ENCODE results near the gene NACC2. TPM values are rescaled to one million over a fixed set of nuclear protein-coding genes. Genes with fewer than 3 reads are reported as not detected.

The NACC2 gene
- total and polyA plus RNA-seq, 4 donors: 4.8 to 17.8 (median 8.8) TPM

DNA sequence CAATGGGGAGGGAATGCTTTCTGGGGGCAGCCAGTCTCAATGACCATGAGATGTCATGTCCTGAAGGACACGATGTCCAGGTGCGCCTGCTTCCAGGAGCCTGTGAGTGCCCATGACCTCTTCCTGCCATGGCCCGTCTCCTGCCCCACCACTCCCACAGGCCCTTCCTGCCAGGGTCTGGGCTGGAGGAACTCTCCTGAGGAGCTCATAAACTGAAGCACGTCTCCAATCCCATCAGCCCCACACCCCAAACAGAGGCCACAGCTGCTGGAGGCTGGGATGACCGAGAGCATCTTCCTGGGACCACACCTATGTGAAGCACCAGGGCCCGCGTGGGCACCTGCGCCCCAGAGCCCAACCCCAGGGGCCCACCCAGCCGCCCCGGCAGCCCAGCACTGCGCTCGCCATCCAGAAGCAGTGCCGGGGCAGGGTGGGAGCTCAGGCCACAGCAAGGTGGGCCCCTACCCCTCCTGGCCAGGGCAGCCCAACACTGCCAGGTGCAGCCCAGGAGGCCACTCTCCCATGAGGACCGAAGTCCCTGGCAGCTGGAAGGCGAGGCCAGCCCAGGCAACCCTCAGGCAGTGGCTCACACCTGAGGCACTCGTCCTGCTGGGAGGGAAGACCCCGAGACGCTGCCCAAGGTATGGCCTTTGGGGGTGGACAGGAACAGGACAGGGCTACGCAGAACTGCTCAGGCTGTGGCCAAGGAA, 80.0 kb downstream of the NACC2 start:
- Histone ChIP-seq H3K27ac (ENCODE audit: low read depth in 1 of 2, low read length in 2 of 2) (no peak overlapping the region), H3K9ac (ENCODE audit: low read depth in 1 of 2, low read length in 2 of 2) (no peak overlapping the region), H3K27me3 (ENCODE audit: control insufficient read depth in 4 of 4, insufficient read depth in 4 of 4, low read length in 3 of 4) (no peaks in the 10 kb centered on the region), H3K4me3 (ENCODE audit: low read depth in 1 of 3, low read length in 3 of 3) (no peak overlapping the region), H3K4me1 (ENCODE audit: control insufficient read depth in 4 of 4, insufficient read depth in 4 of 4, low read length in 3 of 4) (peaks cover 8 to 16% (median 10%) of the 10 kb centered on the region in 4 donors), H3K36me3 (ENCODE audit: control insufficient read depth in 4 of 4, insufficient read depth in 3 of 4, low read depth in 1 of 4, low read length in 3 of 4) (peaks cover 0 to 11% (median 0%) of the 10 kb centered on the region in 4 donors), H3K9me3 (ENCODE audit: control insufficient read depth in 4 of 4, low read length in 3 of 4) (no peaks in the 10 kb centered on the region)
- no peak for DNase-seq (ENCODE audit: low spot score)
- TF ChIP-seq HNF4G (IDR thresholded peaks at IDR 0.05): no peak
- TF ChIP-seq, protein P1, sequence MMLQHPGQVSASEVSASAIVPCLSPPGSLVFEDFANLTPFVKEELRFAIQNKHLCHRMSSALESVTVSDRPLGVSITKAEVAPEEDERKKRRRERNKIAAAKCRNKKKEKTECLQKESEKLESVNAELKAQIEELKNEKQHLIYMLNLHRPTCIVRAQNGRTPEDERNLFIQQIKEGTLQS (IDR thresholded peaks at IDR 0.05): no peak
- TF ChIP-seq JUND (IDR thresholded peaks at IDR 0.05): no peak
- 86% methylated on average over 19 of the region's 19 CpGs for WGBS

DNA sequence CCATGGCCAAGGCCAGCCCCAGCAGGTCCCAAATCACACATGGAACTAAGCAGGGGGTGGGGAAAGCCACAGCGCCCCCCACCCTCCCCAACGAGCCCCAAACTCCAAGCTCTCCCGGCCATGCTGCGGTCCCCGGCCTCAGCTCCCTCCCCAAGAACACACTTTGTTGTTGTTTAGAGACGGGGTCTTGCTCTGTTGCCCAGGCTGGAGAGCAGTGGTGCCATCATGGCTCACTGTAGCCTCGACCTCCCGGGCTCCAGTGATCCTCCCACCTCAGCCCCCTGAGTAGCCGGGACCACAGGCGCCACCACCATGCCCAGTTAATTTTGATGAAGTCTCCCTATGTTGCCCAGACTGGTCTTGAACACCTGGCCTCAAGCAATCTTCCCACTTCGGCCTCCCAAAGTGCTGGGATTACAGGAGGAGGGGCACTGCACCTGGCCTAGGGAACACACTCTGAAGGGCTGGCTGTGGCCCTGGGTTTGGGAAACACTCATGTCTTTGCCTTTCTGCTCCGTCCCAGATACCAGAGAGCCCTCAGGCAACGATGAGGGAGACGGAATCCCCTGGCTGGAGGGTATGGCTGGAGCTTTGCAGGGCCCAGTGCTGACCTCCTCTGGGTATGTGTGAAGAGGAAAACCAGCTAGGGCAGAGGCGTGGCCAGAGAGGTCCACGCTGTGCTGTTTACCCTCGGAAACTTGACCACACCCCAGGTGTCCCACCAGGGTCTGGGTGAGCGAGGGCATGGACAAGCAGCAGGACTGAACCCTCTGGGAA, 80.8 kb downstream of the NACC2 start:
- TF ChIP-seq RAD21 (IDR thresholded peaks at IDR 0.05) (no peak), EGR1 (IDR thresholded peaks at IDR 0.05; ENCODE audit: low read depth in 2 of 2) (no peak), FOXA1 (IDR thresholded peaks at IDR 0.05) (no peak), HNF4A (conservative IDR thresholded peaks at IDR 0.05) (no peak), HNF4G (IDR thresholded peaks at IDR 0.05) (no peak), NR2F2 (IDR thresholded peaks at IDR 0.05) (no peak), RXRA (IDR thresholded peaks at IDR 0.05) (no peak)
- TF ChIP-seq, protein P2, sequence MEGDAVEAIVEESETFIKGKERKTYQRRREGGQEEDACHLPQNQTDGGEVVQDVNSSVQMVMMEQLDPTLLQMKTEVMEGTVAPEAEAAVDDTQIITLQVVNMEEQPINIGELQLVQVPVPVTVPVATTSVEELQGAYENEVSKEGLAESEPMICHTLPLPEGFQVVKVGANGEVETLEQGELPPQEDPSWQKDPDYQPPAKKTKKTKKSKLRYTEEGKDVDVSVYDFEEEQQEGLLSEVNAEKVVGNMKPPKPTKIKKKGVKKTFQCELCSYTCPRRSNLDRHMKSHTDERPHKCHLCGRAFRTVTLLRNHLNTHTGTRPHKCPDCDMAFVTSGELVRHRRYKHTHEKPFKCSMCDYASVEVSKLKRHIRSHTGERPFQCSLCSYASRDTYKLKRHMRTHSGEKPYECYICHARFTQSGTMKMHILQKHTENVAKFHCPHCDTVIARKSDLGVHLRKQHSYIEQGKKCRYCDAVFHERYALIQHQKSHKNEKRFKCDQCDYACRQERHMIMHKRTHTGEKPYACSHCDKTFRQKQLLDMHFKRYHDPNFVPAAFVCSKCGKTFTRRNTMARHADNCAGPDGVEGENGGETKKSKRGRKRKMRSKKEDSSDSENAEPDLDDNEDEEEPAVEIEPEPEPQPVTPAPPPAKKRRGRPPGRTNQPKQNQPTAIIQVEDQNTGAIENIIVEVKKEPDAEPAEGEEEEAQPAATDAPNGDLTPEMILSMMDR (IDR thresholded peaks at IDR 0.05; ENCODE audit: low read depth, low read length, missing input control): no peak
- TF ChIP-seq, protein P3, sequence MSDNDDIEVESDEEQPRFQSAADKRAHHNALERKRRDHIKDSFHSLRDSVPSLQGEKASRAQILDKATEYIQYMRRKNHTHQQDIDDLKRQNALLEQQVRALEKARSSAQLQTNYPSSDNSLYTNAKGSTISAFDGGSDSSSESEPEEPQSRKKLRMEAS (IDR thresholded peaks at IDR 0.05): no peak
- TF ChIP-seq, protein P1 (IDR thresholded peaks at IDR 0.05): no peak
- TF ChIP-seq, protein P4, sequence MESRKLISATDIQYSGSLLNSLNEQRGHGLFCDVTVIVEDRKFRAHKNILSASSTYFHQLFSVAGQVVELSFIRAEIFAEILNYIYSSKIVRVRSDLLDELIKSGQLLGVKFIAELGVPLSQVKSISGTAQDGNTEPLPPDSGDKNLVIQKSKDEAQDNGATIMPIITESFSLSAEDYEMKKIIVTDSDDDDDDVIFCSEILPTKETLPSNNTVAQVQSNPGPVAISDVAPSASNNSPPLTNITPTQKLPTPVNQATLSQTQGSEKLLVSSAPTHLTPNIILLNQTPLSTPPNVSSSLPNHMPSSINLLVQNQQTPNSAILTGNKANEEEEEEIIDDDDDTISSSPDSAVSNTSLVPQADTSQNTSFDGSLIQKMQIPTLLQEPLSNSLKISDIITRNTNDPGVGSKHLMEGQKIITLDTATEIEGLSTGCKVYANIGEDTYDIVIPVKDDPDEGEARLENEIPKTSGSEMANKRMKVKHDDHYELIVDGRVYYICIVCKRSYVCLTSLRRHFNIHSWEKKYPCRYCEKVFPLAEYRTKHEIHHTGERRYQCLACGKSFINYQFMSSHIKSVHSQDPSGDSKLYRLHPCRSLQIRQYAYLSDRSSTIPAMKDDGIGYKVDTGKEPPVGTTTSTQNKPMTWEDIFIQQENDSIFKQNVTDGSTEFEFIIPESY (IDR thresholded peaks at IDR 0.05): no peak
- Histone ChIP-seq H3K4me1 (ENCODE audit: control insufficient read depth in 4 of 4, insufficient read depth in 4 of 4, low read length in 3 of 4) (peaks cover 8 to 22% (median 14%) of the 10 kb centered on the region in 4 donors), H3K4me3 (ENCODE audit: low read depth in 1 of 3, low read length in 3 of 3) (no peak overlapping the region), H3K27me3 (ENCODE audit: control insufficient read depth in 4 of 4, insufficient read depth in 4 of 4, low read length in 3 of 4) (no peaks in the 10 kb centered on the region), H3K9ac (ENCODE audit: low read depth in 1 of 2, low read length in 2 of 2) (no peak overlapping the region), H3K9me3 (ENCODE audit: control insufficient read depth in 4 of 4, low read length in 3 of 4) (no peaks in the 10 kb centered on the region), H3K27ac (ENCODE audit: low read depth in 1 of 2, low read length in 2 of 2) (no peak overlapping the region), H3K36me3 (ENCODE audit: control insufficient read depth in 4 of 4, insufficient read depth in 3 of 4, low read depth in 1 of 4, low read length in 3 of 4) (peaks cover 0 to 11% (median 0%) of the 10 kb centered on the region in 4 donors)
- WGBS: 96% methylated on average over 18 of the region's 18 CpGs
- DNase-seq (ENCODE audit: low spot score): no peak

Data from liver (tissue), 9 donors.